ENCODE measurements around the gene TMEM95.

GRCh38 chr17:7317161-7317803, 37.7 kb upstream of the TMEM95 start:
- TF ChIP-seq CTCF (IDR thresholded peaks at IDR 0.05) (no peak), POLR2AphosphoS5 (IDR thresholded peaks at IDR 0.05) (no peak), POLR2A (IDR thresholded peaks at IDR 0.05) (no peak), EP300 (IDR thresholded peaks at IDR 0.05) (no peak)
